H9 (cell line): ENCODE results near the gene MAGOH. TPM values are rescaled to one million over a fixed set of nuclear protein-coding genes. Genes with fewer than 3 reads are reported as not detected.

Experiments
- DNase-seq: peaks from one replicate; pipeline ENCODE4 v3.0.0-alpha.2; 2017
- H2AFZ ChIP-seq: one replicate; pipeline ENCODE4 v1.6.1; 2013; ENCODE audit warnings: mild to moderate bottlenecking, low read length, control low read depth, moderate library complexity
- H2AK5ac ChIP-seq: 2 replicates; pipeline ENCODE4 v1.6.1; 2013; ENCODE audit warnings: low read length, control low read depth, mixed read lengths; ENCODE audit not compliant: insufficient read length
- H2BK120ac ChIP-seq: one replicate; pipeline ENCODE4 v1.6.1; 2013; ENCODE audit warnings: low read depth, mild to moderate bottlenecking, low read length, control low read depth, inconsistent platforms; ENCODE audit not compliant: poor library complexity, severe bottlenecking
- H2BK12ac ChIP-seq: 2 replicates; pipeline ENCODE4 v1.6.1; 2013; ENCODE audit warnings: low read length, control low read depth, mixed read lengths, low read depth; ENCODE audit not compliant: insufficient read length
- H2BK15ac ChIP-seq: 2 replicates; pipeline ENCODE4 v1.6.1; 2013; ENCODE audit warnings: low read depth, low read length, control low read depth
- H2BK20ac ChIP-seq: one replicate; pipeline ENCODE4 v1.6.1; 2013; ENCODE audit warnings: low read depth, mild to moderate bottlenecking, low read length, control low read depth, inconsistent platforms; ENCODE audit not compliant: poor library complexity, severe bottlenecking
- H2BK5ac ChIP-seq: 2 replicates; pipeline ENCODE4 v1.6.1; 2013; ENCODE audit warnings: low read length, control low read depth, mixed read lengths; ENCODE audit not compliant: insufficient read length
- H3K14ac ChIP-seq: 2 replicates; pipeline ENCODE4 v1.6.1; 2013; ENCODE audit warnings: low read length, control low read depth; ENCODE audit not compliant: insufficient read depth
- H3K18ac ChIP-seq: 2 replicates; pipeline ENCODE4 v1.6.1; 2013; ENCODE audit warnings: low read depth, mild to moderate bottlenecking, mixed read lengths, low read length, control low read depth; ENCODE audit not compliant: insufficient read length
- H3K23ac ChIP-seq: 2 replicates; pipeline ENCODE4 v1.6.1; 2013; ENCODE audit warnings: low read length, control low read depth, mixed read lengths, low read depth; ENCODE audit not compliant: insufficient read length
- H3K23me2 ChIP-seq: 2 replicates; pipeline ENCODE4 v1.6.1; 2013; ENCODE audit warnings: low read depth, mild to moderate bottlenecking, mixed read lengths, low read length, control low read depth; ENCODE audit not compliant: insufficient read length, poor library complexity, severe bottlenecking
- H3K27ac ChIP-seq: 2 replicates; pipeline ENCODE4 v1.5.1; 2013; ENCODE audit warnings: low read length, control low read depth, mixed read lengths, low read depth; ENCODE audit not compliant: insufficient read length
- H3K27me3 ChIP-seq: 2 replicates; pipeline ENCODE4 v1.6.1; 2013; ENCODE audit warnings: low read length, control low read depth, inconsistent platforms; ENCODE audit not compliant: insufficient read depth
- H3K4ac ChIP-seq: 2 replicates; pipeline ENCODE4 v1.6.1; 2013; ENCODE audit warnings: low read depth, mild to moderate bottlenecking, control low read depth, inconsistent platforms, low read length, moderate library complexity
- H3K4me1 ChIP-seq: 2 replicates; pipeline ENCODE4 v1.6.1; 2013; ENCODE audit warnings: low read length, control low read depth, inconsistent platforms; ENCODE audit not compliant: insufficient read depth
- H3K4me2 ChIP-seq: 2 replicates; pipeline ENCODE4 v1.6.1; 2013; ENCODE audit warnings: low read length, control low read depth, mixed read lengths; ENCODE audit not compliant: insufficient read length, insufficient read depth
- H3K56ac ChIP-seq: 2 replicates; pipeline ENCODE4 v1.6.1; 2013; ENCODE audit warnings: low read depth, mild to moderate bottlenecking, mixed read lengths, low read length, control low read depth; ENCODE audit not compliant: insufficient read length
- H3K79me1 ChIP-seq: 2 replicates; pipeline ENCODE4 v1.6.1; 2013; ENCODE audit warnings: low read depth, mild to moderate bottlenecking, moderate library complexity, low read length, control low read depth, inconsistent platforms; ENCODE audit not compliant: insufficient read depth, poor library complexity, severe bottlenecking
- H3K79me2 ChIP-seq: 2 replicates; pipeline ENCODE4 v1.6.1; 2013; ENCODE audit warnings: low read length, control low read depth, inconsistent platforms; ENCODE audit not compliant: insufficient read depth
- H3K9ac ChIP-seq: 2 replicates; pipeline ENCODE4 v1.6.1; 2013; ENCODE audit warnings: low read length, control low read depth, mixed read lengths; ENCODE audit not compliant: insufficient read length; ENCODE audit errors: extremely low read depth
- H3K9me3 ChIP-seq: one replicate; pipeline ENCODE4 v1.6.1; 2013; ENCODE audit warnings: low read depth, low read length, inconsistent platforms; ENCODE audit not compliant: control insufficient read depth
- H3T11ph ChIP-seq: one replicate; pipeline ENCODE4 v1.6.1; 2013; ENCODE audit warnings: mild to moderate bottlenecking, low read length, control low read depth, inconsistent platforms
- H4K20me1 ChIP-seq: one replicate; pipeline ENCODE4 v1.6.1; 2013; ENCODE audit not compliant: control insufficient read depth, insufficient read length, insufficient read depth
- H4K5ac ChIP-seq: 2 replicates; pipeline ENCODE4 v1.6.1; 2013; ENCODE audit warnings: low read depth, mild to moderate bottlenecking, mixed read lengths, low read length, control low read depth; ENCODE audit not compliant: insufficient read length
- H4K8ac ChIP-seq: replicated peaks from 2 replicates; pipeline ENCODE4 v1.6.1; 2013; ENCODE audit warnings: low read length, control low read depth, mixed read lengths, low read depth; ENCODE audit not compliant: insufficient read length
- H4K91ac ChIP-seq: 2 replicates; pipeline ENCODE4 v1.6.1; 2013; ENCODE audit warnings: low read depth, mild to moderate bottlenecking, moderate library complexity, mixed read lengths, low read length, control low read depth; ENCODE audit not compliant: insufficient read length
- H3K27ac Mint-ChIP-seq, 3 experiments: 2 replicates in 2 of 3; 3 replicates in 1 of 3; pipeline ENCODE4 v1.8.0; 2020 to 2021; ENCODE audit warnings: mixed read lengths in 3 of 3, mild to moderate bottlenecking in 1 of 3, moderate library complexity in 1 of 3
- H3K27me3 Mint-ChIP-seq: 2 replicates; pipeline ENCODE4 v1.8.0; 2021; ENCODE audit warnings: low read depth, mild to moderate bottlenecking, moderate library complexity, mixed read lengths
- H3K36me3 Mint-ChIP-seq, 3 experiments: 2 replicates in 2 of 3; 3 replicates in 1 of 3; pipeline ENCODE4 v1.8.0; 2020 to 2021; ENCODE audit warnings: low read depth in 3 of 3, mixed read lengths in 3 of 3; ENCODE audit not compliant: insufficient read depth in 1 of 3
- H3K4me1 Mint-ChIP-seq, 2 experiments: 2 replicates each; pipeline ENCODE4 v1.8.0; 2020; ENCODE audit warnings: mixed read lengths in 2 of 2
- H3K4me3 Mint-ChIP-seq, 2 experiments: 2 replicates in 1 of 2; 3 replicates in 1 of 2; pipeline ENCODE4 v1.8.0; 2020 to 2021; ENCODE audit warnings: mild to moderate bottlenecking in 2 of 2, mixed read lengths in 2 of 2, moderate library complexity in 1 of 2
- H3K9me3 Mint-ChIP-seq, 2 experiments: 2 replicates in 1 of 2; 3 replicates in 1 of 2; pipeline ENCODE4 v1.8.0; 2020; ENCODE audit warnings: mild to moderate bottlenecking in 2 of 2, mixed read lengths in 2 of 2, moderate library complexity in 1 of 2
- WGBS: extraction: QIAGEN DNeasy Blood & Tissue Kit; methylation state at CpG from one replicate; pipeline ENCODE4 v1.1.7; 2013; ENCODE audit warnings: missing lambda C conversion rate, low lambda C conversion rate, mixed read lengths; ENCODE audit not compliant: insufficient read length; ENCODE audit errors: extremely low coverage; 5-methylcytosine and 5-hydroxymethylcytosine counted together
- total RNA-seq: library from RNA; stranded (reverse); gene quantifications from 2 replicates; pipeline ENCODE4 v1.2.1, GENCODE V29; 2021
- TF ChIP-seq, protein P1 (sequence below): fragments of 200-600 bp; sonication (generic); conservative IDR thresholded peaks from 3 replicates; pipeline ENCODE4 v1.8.0; 2021; ENCODE audit warnings: antibody characterized with exemption, mild to moderate bottlenecking

Gene MAGOH
- total RNA-seq, 1 experiment from 2014 or later = 81.2 TPM

DNA sequence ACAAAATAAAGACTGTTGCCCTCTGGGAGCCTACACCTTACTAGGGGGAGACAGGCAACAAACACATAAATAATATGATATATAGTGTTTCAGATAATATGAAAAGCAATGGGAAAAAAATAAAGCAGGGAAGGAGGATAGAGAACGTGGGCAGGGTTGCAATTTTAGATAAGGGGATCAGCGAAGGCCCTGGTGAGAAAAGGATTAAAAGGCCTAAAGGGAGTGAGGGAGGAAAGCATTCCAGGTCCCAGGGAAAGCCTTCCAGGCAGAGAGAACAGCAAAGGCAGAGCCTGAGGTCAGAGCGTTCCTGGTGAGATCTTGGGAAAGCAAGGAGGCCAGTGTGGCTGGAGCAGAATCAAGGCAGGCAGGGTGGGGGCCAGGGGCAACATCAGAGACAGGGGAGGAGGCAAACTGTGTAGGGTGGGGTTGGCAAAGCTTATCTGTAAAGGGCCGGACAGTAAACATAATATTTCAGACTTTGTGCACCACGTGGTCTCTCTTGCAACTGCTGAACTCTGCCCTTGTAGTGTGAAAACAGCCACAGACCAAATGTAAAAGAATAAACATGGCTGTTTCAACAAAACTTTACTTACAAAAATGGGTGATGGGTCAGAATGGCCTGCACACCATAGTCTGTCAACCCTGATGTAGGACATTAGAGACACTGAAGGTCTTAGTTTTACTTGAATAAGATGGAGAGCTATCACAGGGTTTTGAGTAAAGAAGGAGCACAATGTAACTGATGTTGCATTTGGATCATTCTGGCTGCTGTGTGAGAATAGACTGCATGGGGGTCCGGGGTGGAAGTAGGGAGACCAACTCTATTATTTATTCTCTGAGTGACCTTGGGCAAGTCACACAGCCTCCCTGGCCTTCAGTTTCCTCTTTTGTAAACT, 55.0 kb downstream of the MAGOH start:
- H3K4ac ChIP-seq = no peak overlapping the region
- H2AK5ac ChIP-seq = no peak overlapping the region
- no peak for DNase-seq
- no peak overlapping the region for H3K27ac ChIP-seq
- no peak overlapping the region for H2BK5ac ChIP-seq
- H3K18ac ChIP-seq = no peak overlapping the region
- no peaks in the 10 kb centered on the region for H4K20me1 ChIP-seq
- H3K56ac ChIP-seq = no peak overlapping the region
- no peak overlapping the region for H3K9ac ChIP-seq
- Mint-ChIP-seq H3K27me3 (peaks cover 13% of the 10 kb centered on the region), H3K36me3 (no peaks in the 10 kb centered on the region), H3K9me3 (no peaks in the 10 kb centered on the region; a peak in 1 of 5 replicates), H3K27ac (no peak overlapping the region), H3K4me1 (peaks cover 9 to 10% of the 10 kb centered on the region in 2 experiments), H3K4me3 (no peak overlapping the region)
- no peaks in the 10 kb centered on the region for H3K27me3 ChIP-seq
- H2BK20ac ChIP-seq = no peak overlapping the region
- no peak overlapping the region for H3K23ac ChIP-seq
- H2BK15ac ChIP-seq = no peak overlapping the region
- TF ChIP-seq, protein P1, sequence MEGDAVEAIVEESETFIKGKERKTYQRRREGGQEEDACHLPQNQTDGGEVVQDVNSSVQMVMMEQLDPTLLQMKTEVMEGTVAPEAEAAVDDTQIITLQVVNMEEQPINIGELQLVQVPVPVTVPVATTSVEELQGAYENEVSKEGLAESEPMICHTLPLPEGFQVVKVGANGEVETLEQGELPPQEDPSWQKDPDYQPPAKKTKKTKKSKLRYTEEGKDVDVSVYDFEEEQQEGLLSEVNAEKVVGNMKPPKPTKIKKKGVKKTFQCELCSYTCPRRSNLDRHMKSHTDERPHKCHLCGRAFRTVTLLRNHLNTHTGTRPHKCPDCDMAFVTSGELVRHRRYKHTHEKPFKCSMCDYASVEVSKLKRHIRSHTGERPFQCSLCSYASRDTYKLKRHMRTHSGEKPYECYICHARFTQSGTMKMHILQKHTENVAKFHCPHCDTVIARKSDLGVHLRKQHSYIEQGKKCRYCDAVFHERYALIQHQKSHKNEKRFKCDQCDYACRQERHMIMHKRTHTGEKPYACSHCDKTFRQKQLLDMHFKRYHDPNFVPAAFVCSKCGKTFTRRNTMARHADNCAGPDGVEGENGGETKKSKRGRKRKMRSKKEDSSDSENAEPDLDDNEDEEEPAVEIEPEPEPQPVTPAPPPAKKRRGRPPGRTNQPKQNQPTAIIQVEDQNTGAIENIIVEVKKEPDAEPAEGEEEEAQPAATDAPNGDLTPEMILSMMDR = no peak
- H3K9me3 ChIP-seq = no peaks in the 10 kb centered on the region
- H2BK120ac ChIP-seq = no peak overlapping the region
- no peak overlapping the region for H4K5ac ChIP-seq
- H2AFZ ChIP-seq = no peak overlapping the region
- H3K79me2 ChIP-seq = no peaks in the 10 kb centered on the region
- H4K91ac ChIP-seq = no peak overlapping the region
- H3K23me2 ChIP-seq = no peaks in the 10 kb centered on the region
- no peak overlapping the region for H3K4me2 ChIP-seq
- H3T11ph ChIP-seq = no peak overlapping the region
- no peak overlapping the region for H4K8ac ChIP-seq
- H2BK12ac ChIP-seq = no peak overlapping the region
- no peaks in the 10 kb centered on the region for H3K4me1 ChIP-seq
- H3K14ac ChIP-seq = no peak overlapping the region
- no peaks in the 10 kb centered on the region for H3K79me1 ChIP-seq
- WGBS = no CpG with 5 or more reads among the region's 6 CpGs
